SK-N-SH (cell line): Measurements from ENCODE around the gene LSM3. TPM values are rescaled to one million over a fixed set of nuclear protein-coding genes. Genes with fewer than 3 reads are reported as not detected.

Source experiments
- CTCF ChIA-PET: fragments of 300-600, 350-600 bp; formaldehyde crosslinking; extraction: SDS; loops from one replicate; lab custom pipeline; 2021; lab: Yijun Ruan, JAX
- POLR2A ChIA-PET: fragments of 350-600 bp; sonication (Branson Sonifier 250); formaldehyde crosslinking; extraction: SDS; loops from one replicate; lab custom pipeline; 2020; ENCODE audit warnings: antibody characterized with exemption, inconsistent platforms; lab: Yijun Ruan, JAX
- DNase-seq: peaks from one replicate; pipeline ENCODE4 v3.0.0; 2012
- H2AFZ ChIP-seq: fragments of 200-600 bp; sonication (generic); 2 replicates; pipeline ENCODE4 v1.8.1; 2016; ENCODE audit warnings: antibody characterized with exemption, mild to moderate bottlenecking, low read depth
- H3F3A ChIP-seq: fragments of 200-600 bp; sonication (generic); replicated peaks from 2 replicates; pipeline ENCODE3; 2016; ENCODE audit warnings: antibody characterized with exemption, mild to moderate bottlenecking; ENCODE audit not compliant: insufficient read depth
- H3K27ac ChIP-seq, 2 experiments: fragments of 200-500 bp in 1 of 2; fragments of 200-600 bp in 1 of 2; sonication (Bioruptor generic) in 1 of 2; sonication (generic), shearing (Covaris generic) in 1 of 2; 2 replicates each; pipeline versions ENCODE4 v1.5.1 to v1.6.1; 2014 to 2016; ENCODE audit warnings: low read depth in 2 of 2, inconsistent platforms in 1 of 2, low read length in 1 of 2, mild to moderate bottlenecking in 1 of 2, mixed read lengths in 1 of 2
- H3K27me3 ChIP-seq: fragments of 200-600 bp; sonication (generic), shearing (Covaris generic); 2 replicates; pipeline ENCODE4 v1.6.1; 2016; ENCODE audit warnings: mixed run types; ENCODE audit not compliant: insufficient read depth
- H3K36me3 ChIP-seq, 2 experiments: fragments of 200-500 bp in 1 of 2; fragments of 200-600 bp in 1 of 2; sonication (Bioruptor generic) in 1 of 2; sonication (generic) in 1 of 2; replicated peaks in 1 of 2; 2 replicates each; pipeline versions ENCODE3 to v1.5.1; 2014 to 2016; ENCODE audit warnings: low read length in 1 of 2, mild to moderate bottlenecking in 1 of 2; ENCODE audit not compliant: insufficient read depth in 2 of 2, control insufficient read depth in 1 of 2
- H3K4me1 ChIP-seq, 2 experiments: fragments of 200-500 bp in 1 of 2; fragments of 200-600 bp in 1 of 2; sonication (Bioruptor generic) in 1 of 2; sonication (generic), shearing (Covaris generic) in 1 of 2; 2 replicates each; pipeline versions ENCODE4 v1.5.1 to v1.6.1; 2014 to 2016; ENCODE audit warnings: low read depth in 1 of 2, low read length in 1 of 2, mixed run types in 1 of 2; ENCODE audit not compliant: insufficient read depth in 2 of 2, control insufficient read depth in 1 of 2
- H3K4me2 ChIP-seq: fragments of 200-600 bp; sonication (generic), shearing (Covaris generic); 2 replicates; pipeline ENCODE4 v1.6.1; 2017; ENCODE audit warnings: mixed run types
- H3K4me3 ChIP-seq, 2 experiments: fragments of 200-500 bp in 1 of 2; fragments of 200-600 bp in 1 of 2; sonication (Bioruptor generic) in 1 of 2; sonication (generic), shearing (Covaris generic) in 1 of 2; 2 replicates each; pipeline versions ENCODE4 v1.5.1 to v1.8.1; 2014 to 2016; ENCODE audit warnings: low read depth in 2 of 2, inconsistent platforms in 1 of 2, low read length in 1 of 2, mild to moderate bottlenecking in 1 of 2, mixed read lengths in 1 of 2, moderate library complexity in 1 of 2
- H3K79me2 ChIP-seq: fragments of 200-600 bp; sonication (generic); 2 replicates; pipeline ENCODE4 v1.8.1; 2017; ENCODE audit warnings: mild to moderate bottlenecking; ENCODE audit not compliant: insufficient read depth
- H3K9ac ChIP-seq: fragments of 200-600 bp; sonication (generic); 2 replicates; pipeline ENCODE4 v1.6.1; 2017; ENCODE audit warnings: mixed run types
- H3K9me2 ChIP-seq: fragments of 200-600 bp; sonication (generic); 2 replicates; pipeline ENCODE4 v1.6.1; 2017; ENCODE audit warnings: mixed run types
- H3K9me3 ChIP-seq: fragments of 200-600 bp; sonication (generic); 2 replicates; pipeline ENCODE4 v1.6.1; 2017; ENCODE audit warnings: mixed run types, mild to moderate bottlenecking, moderate library complexity
- H4K20me1 ChIP-seq: fragments of 200-600 bp; sonication (generic); 2 replicates; pipeline ENCODE4 v1.6.1; 2017; ENCODE audit warnings: mild to moderate bottlenecking, mixed run types; ENCODE audit not compliant: insufficient read depth
- CHD2 ChIP-seq: fragments of 150-350 bp; IDR thresholded peaks from 2 replicates; pipeline ENCODE4 v1.6.1; 2018; ENCODE audit warnings: low read length; ENCODE audit not compliant: partially characterized antibody
- ELF1 ChIP-seq: IDR thresholded peaks from 2 replicates; pipeline ENCODE4 v1.4.0; 2012
- EP300 ChIP-seq, 2 experiments: IDR thresholded peaks; 2 replicates each; pipeline versions ENCODE4 v1.4.0 to v1.6.1; 2012; ENCODE audit warnings: borderline replicate concordance in 1 of 2, low read depth in 1 of 2, low read length in 1 of 2
- FOXJ3 ChIP-seq: sonication (generic); formaldehyde crosslinking; IDR thresholded peaks from 2 replicates; pipeline ENCODE4 v1.5.1; 2020; ENCODE audit warnings: mild to moderate bottlenecking, missing genetic modification reagents
- FOXM1 ChIP-seq: IDR thresholded peaks from 2 replicates; pipeline ENCODE4 v1.4.0; 2012; ENCODE audit warnings: low read depth, mild to moderate bottlenecking
- GABPA ChIP-seq: IDR thresholded peaks from 2 replicates; pipeline ENCODE4 v1.4.0; 2012; ENCODE audit warnings: low read depth, mild to moderate bottlenecking
- JUND ChIP-seq: IDR thresholded peaks from 2 replicates; pipeline ENCODE4 v1.4.0; 2012
- NRF1 ChIP-seq: IDR thresholded peaks from 2 replicates; pipeline ENCODE4 v1.6.1; 2012; ENCODE audit warnings: low read depth, mild to moderate bottlenecking, low read length
- RFX5 ChIP-seq: IDR thresholded peaks from 2 replicates; pipeline ENCODE4 v1.6.1; 2012; ENCODE audit warnings: mild to moderate bottlenecking, improper control_type of control experiment, low read length
- TCF12 ChIP-seq: IDR thresholded peaks from 2 replicates; pipeline ENCODE4 v1.4.0; 2012
- TEAD4 ChIP-seq: IDR thresholded peaks from 2 replicates; pipeline ENCODE4 v1.4.0; 2012; ENCODE audit warnings: mild to moderate bottlenecking, borderline replicate concordance; ENCODE audit not compliant: insufficient read depth
- YY1 ChIP-seq: IDR thresholded peaks from 2 replicates; pipeline ENCODE4 v1.4.0; 2012; ENCODE audit warnings: low read depth, mild to moderate bottlenecking
- WGBS: methylation state at CpG from one replicate; pipeline ENCODE4 v1.1.6; 2017; ENCODE audit warnings: low lambda C conversion rate; 5-methylcytosine and 5-hydroxymethylcytosine counted together
- polyA plus RNA-seq, 3 experiments: library from polyadenylated mRNA; depleted of rRNA; stranded (reverse); fragments of >200 nt; gene quantifications; 2 replicates each; pipeline ENCODE4 v1.2.3, GENCODE V29; 2012
- TF ChIP-seq, protein P1 (sequence below): fragments of 150-350 bp; IDR thresholded peaks from 2 replicates; pipeline ENCODE4 v1.6.1; 2016; ENCODE audit warnings: mild to moderate bottlenecking, low read depth, low read length
- TF ChIP-seq, protein P2 (sequence below): fragments of 200-600 bp; sonication (generic); IDR thresholded peaks from 2 replicates; pipeline ENCODE4 v1.6.1; 2017; ENCODE audit warnings: antibody characterized with exemption, mild to moderate bottlenecking, moderate library complexity
- TF ChIP-seq, protein P3 (sequence below): IDR thresholded peaks from 2 replicates; pipeline ENCODE4 v1.6.1; 2012; ENCODE audit warnings: mild to moderate bottlenecking, low read depth, low read length, moderate library complexity

LSM3 gene
- polyA plus RNA-seq, 1 of the 3 experiments (the other 2 are of a cell fraction): 5.1 TPM

DNA sequence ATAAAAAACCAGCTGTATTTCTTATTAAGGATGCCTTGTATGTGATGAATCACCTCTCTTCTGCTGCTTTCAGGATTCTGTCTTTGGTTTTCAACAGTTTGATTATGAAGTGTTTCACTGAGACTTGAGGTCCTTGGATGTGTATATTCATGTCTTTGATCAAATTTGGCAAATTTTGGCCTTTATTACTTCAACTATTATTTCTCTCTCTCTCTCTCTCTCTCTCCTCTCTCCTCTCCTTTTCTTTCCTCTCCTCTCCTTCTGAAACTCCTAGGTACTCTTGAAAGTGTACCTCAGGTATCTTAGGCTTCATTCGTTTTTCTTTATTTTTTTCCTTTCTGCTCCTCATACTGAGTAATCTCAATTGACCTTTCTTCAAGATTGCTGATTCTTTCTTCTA is 43.3 kb downstream of the LSM3 start:
- H2AFZ ChIP-seq: no peak overlapping the region
- POLR2A ChIA-PET: no interaction called here
- peaks cover 14% of the 10 kb centered on the region for H3K9me3 ChIP-seq
- WGBS: 64% methylated on average over 1 of the region's 1 CpG
- CTCF ChIA-PET: interaction anchor here (2.2 kb wide), 1 partner anchor 13 kb away, joined by 7 read pairs; no protein-coding TSS in a partner anchor
- peaks cover 0 to 8% of the 10 kb centered on the region in 2 experiments; a peak in 1 of 4 replicates for H3K4me1 ChIP-seq
- no peak for DNase-seq
- no peak overlapping the region for H3K27ac ChIP-seq
- no peaks in the 10 kb centered on the region for H4K20me1 ChIP-seq
- H3K27me3 ChIP-seq: no peaks in the 10 kb centered on the region
- no peak overlapping the region for H3K9ac ChIP-seq
- no peak for TF ChIP-seq JUND
- TF ChIP-seq, all 33 proteins: peak for 0
- no peaks in the 10 kb centered on the region for H3K36me3 ChIP-seq
- no peak overlapping the region for H3K4me3 ChIP-seq
- H3K79me2 ChIP-seq: no peaks in the 10 kb centered on the region
- H3F3A ChIP-seq: peaks cover 3% of the 10 kb centered on the region
- no peaks in the 10 kb centered on the region for H3K9me2 ChIP-seq
- H3K4me2 ChIP-seq: no peak overlapping the region

DNA sequence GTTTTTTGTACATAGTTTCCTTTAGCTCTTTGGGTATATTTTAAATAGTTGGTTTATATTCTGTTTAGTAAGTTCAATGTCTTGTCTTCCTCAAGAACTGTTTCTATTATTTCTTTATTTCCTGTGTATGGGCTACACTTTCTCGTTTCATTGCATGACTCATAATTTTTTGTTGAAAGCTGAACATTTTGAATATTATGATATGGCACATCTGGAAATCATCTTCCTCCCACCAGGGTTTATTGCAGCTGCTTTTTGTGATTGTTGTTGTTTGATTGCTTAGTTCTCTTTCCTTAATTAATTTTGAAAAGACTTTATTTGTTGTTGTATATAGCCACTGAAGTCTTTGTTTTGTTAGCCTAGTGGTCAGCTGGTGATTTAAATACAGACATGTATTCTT is 43.8 kb downstream of the LSM3 start:
- no peaks in the 10 kb centered on the region for H3K36me3 ChIP-seq
- H3K4me2 ChIP-seq: no peak overlapping the region
- WGBS: 2% methylated on average over 1 of the region's 1 CpG
- TF ChIP-seq, protein P1, sequence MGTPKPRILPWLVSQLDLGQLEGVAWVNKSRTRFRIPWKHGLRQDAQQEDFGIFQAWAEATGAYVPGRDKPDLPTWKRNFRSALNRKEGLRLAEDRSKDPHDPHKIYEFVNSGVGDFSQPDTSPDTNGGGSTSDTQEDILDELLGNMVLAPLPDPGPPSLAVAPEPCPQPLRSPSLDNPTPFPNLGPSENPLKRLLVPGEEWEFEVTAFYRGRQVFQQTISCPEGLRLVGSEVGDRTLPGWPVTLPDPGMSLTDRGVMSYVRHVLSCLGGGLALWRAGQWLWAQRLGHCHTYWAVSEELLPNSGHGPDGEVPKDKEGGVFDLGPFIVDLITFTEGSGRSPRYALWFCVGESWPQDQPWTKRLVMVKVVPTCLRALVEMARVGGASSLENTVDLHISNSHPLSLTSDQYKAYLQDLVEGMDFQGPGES: no peak
- TF ChIP-seq ELF1 (no peak), RFX5 (no peak), YY1 (no peak), GABPA (no peak), TEAD4 (no peak), CHD2 (no peak), FOXM1 (no peak), EP300 (IDR thresholded peaks at IDR 0.05; ENCODE audit: borderline replicate concordance in 1 of 2, low read depth in 1 of 2, low read length in 1 of 2) (no peak), TCF12 (no peak), FOXJ3 (CRISPR knock-in tag) (no peak), NRF1 (no peak)
- TF ChIP-seq, protein P2, sequence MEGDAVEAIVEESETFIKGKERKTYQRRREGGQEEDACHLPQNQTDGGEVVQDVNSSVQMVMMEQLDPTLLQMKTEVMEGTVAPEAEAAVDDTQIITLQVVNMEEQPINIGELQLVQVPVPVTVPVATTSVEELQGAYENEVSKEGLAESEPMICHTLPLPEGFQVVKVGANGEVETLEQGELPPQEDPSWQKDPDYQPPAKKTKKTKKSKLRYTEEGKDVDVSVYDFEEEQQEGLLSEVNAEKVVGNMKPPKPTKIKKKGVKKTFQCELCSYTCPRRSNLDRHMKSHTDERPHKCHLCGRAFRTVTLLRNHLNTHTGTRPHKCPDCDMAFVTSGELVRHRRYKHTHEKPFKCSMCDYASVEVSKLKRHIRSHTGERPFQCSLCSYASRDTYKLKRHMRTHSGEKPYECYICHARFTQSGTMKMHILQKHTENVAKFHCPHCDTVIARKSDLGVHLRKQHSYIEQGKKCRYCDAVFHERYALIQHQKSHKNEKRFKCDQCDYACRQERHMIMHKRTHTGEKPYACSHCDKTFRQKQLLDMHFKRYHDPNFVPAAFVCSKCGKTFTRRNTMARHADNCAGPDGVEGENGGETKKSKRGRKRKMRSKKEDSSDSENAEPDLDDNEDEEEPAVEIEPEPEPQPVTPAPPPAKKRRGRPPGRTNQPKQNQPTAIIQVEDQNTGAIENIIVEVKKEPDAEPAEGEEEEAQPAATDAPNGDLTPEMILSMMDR: no peak
- TF ChIP-seq, protein P3, sequence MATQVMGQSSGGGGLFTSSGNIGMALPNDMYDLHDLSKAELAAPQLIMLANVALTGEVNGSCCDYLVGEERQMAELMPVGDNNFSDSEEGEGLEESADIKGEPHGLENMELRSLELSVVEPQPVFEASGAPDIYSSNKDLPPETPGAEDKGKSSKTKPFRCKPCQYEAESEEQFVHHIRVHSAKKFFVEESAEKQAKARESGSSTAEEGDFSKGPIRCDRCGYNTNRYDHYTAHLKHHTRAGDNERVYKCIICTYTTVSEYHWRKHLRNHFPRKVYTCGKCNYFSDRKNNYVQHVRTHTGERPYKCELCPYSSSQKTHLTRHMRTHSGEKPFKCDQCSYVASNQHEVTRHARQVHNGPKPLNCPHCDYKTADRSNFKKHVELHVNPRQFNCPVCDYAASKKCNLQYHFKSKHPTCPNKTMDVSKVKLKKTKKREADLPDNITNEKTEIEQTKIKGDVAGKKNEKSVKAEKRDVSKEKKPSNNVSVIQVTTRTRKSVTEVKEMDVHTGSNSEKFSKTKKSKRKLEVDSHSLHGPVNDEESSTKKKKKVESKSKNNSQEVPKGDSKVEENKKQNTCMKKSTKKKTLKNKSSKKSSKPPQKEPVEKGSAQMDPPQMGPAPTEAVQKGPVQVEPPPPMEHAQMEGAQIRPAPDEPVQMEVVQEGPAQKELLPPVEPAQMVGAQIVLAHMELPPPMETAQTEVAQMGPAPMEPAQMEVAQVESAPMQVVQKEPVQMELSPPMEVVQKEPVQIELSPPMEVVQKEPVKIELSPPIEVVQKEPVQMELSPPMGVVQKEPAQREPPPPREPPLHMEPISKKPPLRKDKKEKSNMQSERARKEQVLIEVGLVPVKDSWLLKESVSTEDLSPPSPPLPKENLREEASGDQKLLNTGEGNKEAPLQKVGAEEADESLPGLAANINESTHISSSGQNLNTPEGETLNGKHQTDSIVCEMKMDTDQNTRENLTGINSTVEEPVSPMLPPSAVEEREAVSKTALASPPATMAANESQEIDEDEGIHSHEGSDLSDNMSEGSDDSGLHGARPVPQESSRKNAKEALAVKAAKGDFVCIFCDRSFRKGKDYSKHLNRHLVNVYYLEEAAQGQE: no peak
- H3K9me2 ChIP-seq: no peaks in the 10 kb centered on the region
- DNase-seq: no peak
- ChIA-PET POLR2A (no interaction called here), CTCF (interaction anchor here (1.5 to 2.2 kb wide), 2 partner anchors 12 to 19 kb away, joined by 5 to 7 read pairs; no protein-coding TSS in a partner anchor)
- no peak overlapping the region for H3K9ac ChIP-seq
- H3K4me1 ChIP-seq: peaks cover 0 to 6% of the 10 kb centered on the region in 2 experiments; a peak in 1 of 4 replicates
- no peaks in the 10 kb centered on the region for H3K27me3 ChIP-seq
- no peak overlapping the region for H2AFZ ChIP-seq
- peaks cover 3% of the 10 kb centered on the region for H3F3A ChIP-seq
- H3K4me3 ChIP-seq: no peak overlapping the region
- H3K79me2 ChIP-seq: no peaks in the 10 kb centered on the region
- peaks cover 14% of the 10 kb centered on the region for H3K9me3 ChIP-seq
- H3K27ac ChIP-seq: no peak overlapping the region
- no peaks in the 10 kb centered on the region for H4K20me1 ChIP-seq
